Measurements from ENCODE around the gene ANKFN1.

ANKFN1 gene

DNA sequence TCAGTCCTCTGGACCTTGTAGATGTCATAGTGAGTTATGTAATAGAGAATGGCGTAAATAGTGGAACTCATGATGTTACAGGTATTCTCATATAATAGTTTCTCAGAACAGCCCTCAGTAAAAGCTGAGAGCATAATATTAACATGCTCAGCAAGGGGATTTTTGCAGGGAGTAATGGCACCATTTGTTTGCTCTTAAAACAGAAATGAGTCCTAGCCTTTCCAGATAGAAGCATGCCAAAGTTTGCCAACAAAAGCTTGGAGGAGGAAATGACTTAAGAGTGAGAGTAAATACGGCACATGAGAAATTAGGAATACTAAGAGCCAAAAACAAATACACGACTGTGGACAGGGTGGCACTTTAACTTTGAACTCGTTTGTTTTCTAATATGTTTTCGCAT lies 198.4 kb downstream of the ANKFN1 start:
- no peaks in the 10 kb centered on the region for H3K79me2 ChIP-seq (ENCODE audit: control insufficient read depth, insufficient read depth, low read length, poor library complexity)
- H4K91ac ChIP-seq (ENCODE audit: low read depth, low read length) = no peak overlapping the region
- H3K23ac ChIP-seq (ENCODE audit: low read length) = no peak overlapping the region
- H3K27ac ChIP-seq (ENCODE audit: low read depth, low read length) = no peak overlapping the region
- no peaks in the 10 kb centered on the region for H3K9me3 ChIP-seq (ENCODE audit: insufficient read depth, low read depth, low read length)
- DNase-seq = no peak
- H2BK5ac ChIP-seq (ENCODE audit: low read depth, low read length, poor library complexity) = no peak overlapping the region
- no peak overlapping the region for H4K8ac ChIP-seq (ENCODE audit: low read depth, low read length)
- no peak overlapping the region for H2AFZ ChIP-seq (ENCODE audit: insufficient read depth, low read length, poor library complexity)
- no peaks in the 10 kb centered on the region for H3K4me1 ChIP-seq (ENCODE audit: control insufficient read depth in 1 of 2, insufficient read depth in 2 of 2, low read length in 2 of 2)
- no peak overlapping the region for H3K14ac ChIP-seq (ENCODE audit: low read length)
- no peak overlapping the region for H2BK12ac ChIP-seq (ENCODE audit: low read length)
- no peak overlapping the region for H3K4me3 ChIP-seq (ENCODE audit: low read depth, low read length)
- no peaks in the 10 kb centered on the region for H3K36me3 ChIP-seq (ENCODE audit: control insufficient read depth in 1 of 2, insufficient read depth in 2 of 2, low read length in 2 of 2)
- no peak overlapping the region for H4K12ac ChIP-seq (ENCODE audit: low read depth, low read length)
- H3K27me3 ChIP-seq (ENCODE audit: insufficient read depth, low read length) = no peaks in the 10 kb centered on the region
- WGBS (ENCODE audit: extremely low coverage, insufficient coverage, insufficient read length) = no CpG with 5 or more reads among the region's 5 CpGs
- H3K9ac ChIP-seq (ENCODE audit: low read length) = no peak overlapping the region
- H2AK5ac ChIP-seq (ENCODE audit: low read length) = no peak overlapping the region
- no peaks in the 10 kb centered on the region for H3K79me1 ChIP-seq (ENCODE audit: low read length)
- no peak overlapping the region for H3K4me2 ChIP-seq (ENCODE audit: low read length)
- H3K18ac ChIP-seq (ENCODE audit: low read length) = no peak overlapping the region
- no peak overlapping the region for H2BK120ac ChIP-seq (ENCODE audit: insufficient read depth, low read length, poor library complexity)
- no peak overlapping the region for H3K4ac ChIP-seq (ENCODE audit: low read depth, low read length)

DNA sequence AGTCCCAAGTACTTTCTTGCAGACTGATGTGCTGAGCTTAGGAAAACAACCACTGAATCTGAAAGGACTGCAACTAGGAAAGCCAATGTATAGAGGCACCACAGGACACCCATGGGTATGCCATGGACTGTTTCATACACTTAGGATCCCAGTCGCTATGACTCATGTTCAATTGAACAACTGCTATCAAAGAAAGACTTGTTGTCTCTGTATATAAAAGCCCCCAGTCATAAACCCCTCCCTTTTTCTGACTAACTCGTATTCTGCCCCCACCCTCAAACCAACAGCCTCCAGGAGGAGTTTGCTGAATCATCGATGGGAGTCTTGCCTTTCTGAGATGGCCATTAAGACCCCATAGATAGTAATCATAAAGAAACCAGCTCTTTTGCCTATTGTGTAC lies 205.4 kb downstream of the ANKFN1 start:
- Histone ChIP-seq H4K8ac (ENCODE audit: low read depth, low read length) (no peak overlapping the region), H4K12ac (ENCODE audit: low read depth, low read length) (no peak overlapping the region), H3K79me2 (ENCODE audit: control insufficient read depth, insufficient read depth, low read length, poor library complexity) (no peaks in the 10 kb centered on the region), H3K23ac (ENCODE audit: low read length) (no peak overlapping the region), H3K36me3 (ENCODE audit: control insufficient read depth in 1 of 2, insufficient read depth in 2 of 2, low read length in 2 of 2) (no peaks in the 10 kb centered on the region), H2AFZ (ENCODE audit: insufficient read depth, low read length, poor library complexity) (no peak overlapping the region), H2BK12ac (ENCODE audit: low read length) (no peak overlapping the region), H2BK5ac (ENCODE audit: low read depth, low read length, poor library complexity) (no peak overlapping the region), H3K4me2 (ENCODE audit: low read length) (no peak overlapping the region), H4K91ac (ENCODE audit: low read depth, low read length) (no peak overlapping the region), H3K4me3 (ENCODE audit: low read depth, low read length) (no peak overlapping the region), H3K27ac (ENCODE audit: low read depth, low read length) (no peak overlapping the region), H3K9ac (ENCODE audit: low read length) (no peak overlapping the region), H3K4me1 (ENCODE audit: control insufficient read depth in 1 of 2, insufficient read depth in 2 of 2, low read length in 2 of 2) (no peaks in the 10 kb centered on the region), H3K79me1 (ENCODE audit: low read length) (no peaks in the 10 kb centered on the region), H2BK120ac (ENCODE audit: insufficient read depth, low read length, poor library complexity) (no peak overlapping the region), H3K18ac (ENCODE audit: low read length) (no peak overlapping the region), H3K27me3 (ENCODE audit: insufficient read depth, low read length) (no peaks in the 10 kb centered on the region), H3K9me3 (ENCODE audit: insufficient read depth, low read depth, low read length) (no peaks in the 10 kb centered on the region), H3K4ac (ENCODE audit: low read depth, low read length) (no peak overlapping the region), H2AK5ac (ENCODE audit: low read length) (no peak overlapping the region), H3K14ac (ENCODE audit: low read length) (no peak overlapping the region)
- DNase-seq = no peak
- no CpG with 5 or more reads among the region's 3 CpGs for WGBS (ENCODE audit: extremely low coverage, insufficient coverage, insufficient read length)

DNA sequence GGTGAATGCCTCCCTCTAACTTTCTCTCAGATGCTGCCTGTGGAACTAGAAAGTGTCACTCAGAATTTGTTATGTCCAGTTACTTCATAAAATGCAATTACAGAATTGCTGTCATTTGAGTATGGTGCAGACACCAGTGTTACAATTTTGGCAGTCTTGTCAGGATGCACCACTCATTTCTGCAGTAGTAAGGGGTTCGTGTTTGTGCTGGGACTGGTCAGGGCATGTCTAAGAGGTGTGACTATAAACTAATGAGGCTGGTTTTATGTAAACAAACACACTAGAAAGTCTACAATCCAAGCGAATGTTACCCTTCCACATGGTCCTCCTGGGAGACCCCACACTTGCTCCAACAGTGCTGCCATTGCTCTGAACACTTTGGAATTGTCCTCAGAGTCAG lies 206.2 kb downstream of the ANKFN1 start:
- Histone ChIP-seq H3K79me1 (ENCODE audit: low read length) (no peaks in the 10 kb centered on the region), H3K9me3 (ENCODE audit: insufficient read depth, low read depth, low read length) (no peaks in the 10 kb centered on the region), H2BK120ac (ENCODE audit: insufficient read depth, low read length, poor library complexity) (no peak overlapping the region), H3K4me3 (ENCODE audit: low read depth, low read length) (no peak overlapping the region), H2BK12ac (ENCODE audit: low read length) (no peak overlapping the region), H3K27me3 (ENCODE audit: insufficient read depth, low read length) (no peaks in the 10 kb centered on the region), H3K18ac (ENCODE audit: low read length) (no peak overlapping the region), H3K23ac (ENCODE audit: low read length) (no peak overlapping the region), H4K8ac (ENCODE audit: low read depth, low read length) (no peak overlapping the region), H3K4me1 (ENCODE audit: control insufficient read depth in 1 of 2, insufficient read depth in 2 of 2, low read length in 2 of 2) (no peaks in the 10 kb centered on the region), H3K36me3 (ENCODE audit: control insufficient read depth in 1 of 2, insufficient read depth in 2 of 2, low read length in 2 of 2) (no peaks in the 10 kb centered on the region), H3K14ac (ENCODE audit: low read length) (no peak overlapping the region), H3K27ac (ENCODE audit: low read depth, low read length) (no peak overlapping the region), H3K4me2 (ENCODE audit: low read length) (no peak overlapping the region), H3K79me2 (ENCODE audit: control insufficient read depth, insufficient read depth, low read length, poor library complexity) (no peaks in the 10 kb centered on the region), H2BK5ac (ENCODE audit: low read depth, low read length, poor library complexity) (no peak overlapping the region), H3K4ac (ENCODE audit: low read depth, low read length) (no peak overlapping the region), H3K9ac (ENCODE audit: low read length) (no peak overlapping the region), H4K91ac (ENCODE audit: low read depth, low read length) (no peak overlapping the region), H4K12ac (ENCODE audit: low read depth, low read length) (no peak overlapping the region), H2AFZ (ENCODE audit: insufficient read depth, low read length, poor library complexity) (no peak overlapping the region), H2AK5ac (ENCODE audit: low read length) (no peak overlapping the region)
- DNase-seq = no peak
- WGBS (ENCODE audit: extremely low coverage, insufficient coverage, insufficient read length) = no CpG with 5 or more reads among the region's 2 CpGs

DNA sequence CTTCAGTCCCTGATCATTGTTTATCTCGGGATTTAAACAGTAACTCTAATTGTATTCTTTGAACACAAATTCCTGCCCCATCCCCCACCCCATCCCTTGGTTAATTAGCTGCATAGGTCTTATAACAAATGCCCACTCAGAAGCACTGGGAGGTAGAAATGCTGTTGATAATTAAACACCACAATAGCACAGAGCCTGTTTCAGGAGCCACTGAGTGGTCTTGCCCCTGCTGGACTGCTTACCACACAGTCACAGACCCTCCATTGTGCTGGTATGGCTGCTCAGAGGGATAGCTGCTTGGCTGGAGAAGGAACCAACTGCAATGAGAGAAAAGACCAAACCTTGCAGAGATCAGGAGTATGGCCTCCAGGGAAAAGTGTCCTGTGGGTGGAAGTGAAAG lies 214.1 kb downstream of the ANKFN1 start:
- no peak for DNase-seq
- no peaks in the 10 kb centered on the region for H3K4me1 ChIP-seq (ENCODE audit: control insufficient read depth in 1 of 2, insufficient read depth in 2 of 2, low read length in 2 of 2)
- H3K4me3 ChIP-seq (ENCODE audit: low read depth, low read length) = no peak overlapping the region
- no peak overlapping the region for H3K18ac ChIP-seq (ENCODE audit: low read length)
- no peak overlapping the region for H4K8ac ChIP-seq (ENCODE audit: low read depth, low read length)
- no peaks in the 10 kb centered on the region for H3K36me3 ChIP-seq (ENCODE audit: control insufficient read depth in 1 of 2, insufficient read depth in 2 of 2, low read length in 2 of 2)
- no peak overlapping the region for H3K9ac ChIP-seq (ENCODE audit: low read length)
- H2AFZ ChIP-seq (ENCODE audit: insufficient read depth, low read length, poor library complexity) = no peak overlapping the region
- H2BK12ac ChIP-seq (ENCODE audit: low read length) = no peak overlapping the region
- H4K12ac ChIP-seq (ENCODE audit: low read depth, low read length) = no peak overlapping the region
- no peak overlapping the region for H3K4ac ChIP-seq (ENCODE audit: low read depth, low read length)
- no peak overlapping the region for H3K27ac ChIP-seq (ENCODE audit: low read depth, low read length)
- H2AK5ac ChIP-seq (ENCODE audit: low read length) = no peak overlapping the region
- H3K27me3 ChIP-seq (ENCODE audit: insufficient read depth, low read length) = no peaks in the 10 kb centered on the region
- H2BK5ac ChIP-seq (ENCODE audit: low read depth, low read length, poor library complexity) = no peak overlapping the region
- H3K79me1 ChIP-seq (ENCODE audit: low read length) = no peaks in the 10 kb centered on the region
- no peak overlapping the region for H3K23ac ChIP-seq (ENCODE audit: low read length)
- H3K79me2 ChIP-seq (ENCODE audit: control insufficient read depth, insufficient read depth, low read length, poor library complexity) = no peaks in the 10 kb centered on the region
- no peaks in the 10 kb centered on the region for H3K9me3 ChIP-seq (ENCODE audit: insufficient read depth, low read depth, low read length)
- no peak overlapping the region for H2BK120ac ChIP-seq (ENCODE audit: insufficient read depth, low read length, poor library complexity)
- WGBS (ENCODE audit: extremely low coverage, insufficient coverage, insufficient read length) = no CpG with 5 or more reads among the region's 1 CpG
- no peak overlapping the region for H3K4me2 ChIP-seq (ENCODE audit: low read length)
- H4K91ac ChIP-seq (ENCODE audit: low read depth, low read length) = no peak overlapping the region
- H3K14ac ChIP-seq (ENCODE audit: low read length) = no peak overlapping the region

Data from trophoblast cell (in vitro differentiated cells and primary cell).